Activated CD4-positive, alpha-beta T cell treated with anti-CD3 and anti-CD28 coated beads for 48 hours (primary cell): ENCODE measurements around the gene CCR6.

Source experiments
- DNase-seq: peaks from one replicate; pipeline ENCODE4 v3.0.0-alpha.2; 2020

Gene CCR6

DNA sequence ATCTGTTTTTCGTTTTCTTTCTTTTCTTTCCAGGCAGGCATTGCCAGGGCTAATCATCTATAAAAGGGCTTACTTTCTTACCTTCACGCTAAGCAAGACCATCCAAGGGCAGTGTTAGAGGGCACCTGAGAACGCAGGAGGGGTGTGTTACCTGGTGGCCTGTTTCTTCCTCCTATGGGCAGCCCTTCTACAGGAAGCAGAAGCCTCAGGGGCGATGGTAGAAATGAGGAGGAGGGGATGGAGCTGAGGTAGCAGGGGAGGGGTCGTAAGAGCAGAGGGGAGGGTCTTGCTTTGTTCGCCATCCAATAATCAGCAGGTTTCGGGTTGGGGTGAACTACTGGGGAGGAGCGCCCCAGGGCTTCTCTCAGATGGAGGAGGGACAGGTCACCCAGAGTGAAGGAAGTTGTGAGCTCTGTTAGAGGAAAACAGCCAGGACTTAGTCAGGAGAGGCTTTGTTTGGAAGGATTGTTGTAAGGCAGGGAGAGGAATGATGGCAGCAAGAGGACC is 1.5 kb upstream of the CCR6 start:
- no peak for DNase-seq

GRCh38 chr6:167122041-167122826 is 662 bp upstream of the CCR6 start:
- DNase-seq = no peak

GRCh38 chr6:167124753-167125152 is 1.9 kb downstream of the CCR6 start:
- DNase-seq = no peak

DNA sequence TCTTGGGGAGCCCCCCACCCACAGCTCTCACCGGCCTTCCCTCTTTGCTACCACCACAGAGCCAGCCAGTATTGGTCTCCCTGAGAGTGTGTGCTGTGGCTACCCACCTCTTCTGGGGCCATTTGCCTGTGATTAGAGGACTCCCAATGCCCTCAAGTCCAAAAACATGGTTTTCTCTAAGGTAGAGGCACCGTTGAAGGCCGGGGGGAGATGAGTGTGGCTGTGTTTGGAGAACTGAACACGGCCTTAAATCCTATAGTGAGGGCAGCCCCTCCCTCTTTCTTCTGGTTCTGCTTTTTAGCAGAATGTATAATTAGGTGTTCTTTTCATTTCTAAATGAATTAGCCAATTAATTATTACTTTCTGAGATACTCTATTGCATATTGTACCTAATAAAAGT is 2.5 kb downstream of the CCR6 start:
- no peak for DNase-seq

GRCh38 chr6:167125855-167126349 is 3.0 kb downstream of the CCR6 start:
- no peak for DNase-seq

- DNase-seq = no peak
Measured at GRCh38 chr6:167127785-167128531, 5.1 kb downstream of the CCR6 start.

GRCh38 chr6:167129159-167129558 is 6.3 kb downstream of the CCR6 start:
- DNase-seq = no peak

GRCh38 chr6:167129562-167129961 is 6.7 kb downstream of the CCR6 start:
- no peak for DNase-seq

DNA sequence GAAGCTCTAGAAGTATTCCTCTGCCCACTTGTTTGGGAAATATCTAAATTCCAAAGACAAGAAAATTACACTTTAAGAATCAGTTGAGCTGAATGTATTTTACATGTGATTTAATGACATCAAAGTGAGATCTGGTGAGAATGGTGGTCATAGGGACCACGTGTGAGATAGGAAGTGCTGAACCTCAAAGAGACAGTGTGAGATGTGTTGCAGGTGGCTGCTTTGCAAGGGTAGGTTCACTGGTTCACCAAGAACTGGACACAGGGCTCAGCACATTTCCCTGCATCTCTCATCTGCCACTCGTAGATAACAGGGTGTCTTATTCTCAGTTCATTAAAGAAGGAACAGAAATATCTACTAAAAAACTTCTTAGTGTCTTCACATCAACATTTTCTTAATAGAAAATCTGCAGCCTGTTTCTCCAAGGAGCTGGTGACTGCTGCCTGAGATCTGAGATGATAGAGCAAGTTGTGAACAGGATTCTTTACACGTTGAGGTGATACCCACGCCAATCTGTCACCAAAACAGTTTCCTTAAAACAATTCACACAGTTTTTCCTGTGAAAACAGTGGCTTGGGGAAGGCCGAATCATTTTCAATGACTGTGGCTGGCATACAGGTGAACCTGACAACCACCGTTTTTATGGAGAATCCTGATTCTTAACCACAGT is 7.2 kb downstream of the CCR6 start:
- no peak for DNase-seq

DNA sequence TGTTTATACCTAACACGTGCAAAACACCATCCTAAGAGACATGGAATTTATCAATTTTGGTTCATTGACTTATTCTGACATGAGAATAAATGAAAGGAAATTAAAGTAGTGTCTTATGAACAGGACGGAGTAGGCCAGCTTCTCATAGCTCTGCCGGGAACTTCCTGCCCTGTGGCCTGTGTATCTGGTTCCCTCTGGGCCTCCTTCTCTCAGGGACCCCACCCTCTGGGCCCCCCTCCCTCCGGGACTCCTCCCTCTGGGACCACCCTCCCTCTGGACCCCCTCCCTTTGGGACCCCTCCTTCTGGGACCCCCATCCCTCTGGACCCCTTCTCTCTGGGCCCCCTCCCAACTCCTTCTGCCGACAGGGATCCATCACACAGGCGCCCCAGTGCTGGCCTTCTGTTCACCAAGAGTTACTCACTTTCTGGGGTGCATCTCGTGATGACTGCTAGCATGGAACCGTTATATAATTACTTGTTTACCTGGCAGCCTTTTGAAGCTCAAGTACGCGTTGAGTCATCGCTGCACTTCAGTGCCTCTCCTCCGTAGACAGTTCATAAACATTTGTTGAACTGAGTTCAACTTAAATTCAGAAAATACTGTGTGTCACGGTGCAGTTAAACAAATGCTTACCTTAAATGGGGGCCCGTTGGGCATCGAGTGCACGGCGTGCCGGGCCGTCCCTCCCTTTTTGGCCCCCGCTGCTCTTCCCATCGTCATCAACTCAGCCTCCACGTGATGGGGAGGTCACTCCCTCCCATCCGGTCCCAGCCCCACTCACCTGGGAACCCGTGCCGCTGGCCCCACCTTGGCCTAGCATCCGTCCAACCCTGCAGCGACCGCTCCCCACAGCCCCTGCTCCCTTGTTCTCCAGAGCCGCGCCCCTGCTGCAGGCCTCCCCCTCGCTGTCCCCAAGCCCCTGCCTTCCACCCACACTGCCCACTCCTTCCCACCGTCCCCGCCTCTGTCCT is 8.1 kb downstream of the CCR6 start:
- DNase-seq = no peak

GRCh38 chr6:167134448-167135328 is 11.8 kb downstream of the CCR6 start:
- DNase-seq = no peak

GRCh38 chr6:167136376-167136775 is 13.5 kb downstream of the CCR6 start:
- DNase-seq = peak; percentile 32

DNA sequence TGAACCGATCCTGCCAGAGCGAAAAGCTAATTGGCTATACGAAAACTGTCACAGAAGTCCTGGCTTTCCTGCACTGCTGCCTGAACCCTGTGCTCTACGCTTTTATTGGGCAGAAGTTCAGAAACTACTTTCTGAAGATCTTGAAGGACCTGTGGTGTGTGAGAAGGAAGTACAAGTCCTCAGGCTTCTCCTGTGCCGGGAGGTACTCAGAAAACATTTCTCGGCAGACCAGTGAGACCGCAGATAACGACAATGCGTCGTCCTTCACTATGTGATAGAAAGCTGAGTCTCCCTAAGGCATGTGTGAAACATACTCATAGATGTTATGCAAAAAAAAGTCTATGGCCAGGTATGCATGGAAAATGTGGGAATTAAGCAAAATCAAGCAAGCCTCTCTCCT is 14.2 kb downstream of the CCR6 start:
- DNase-seq = no peak

- DNase-seq = no peak
Measured at GRCh38 chr6:167137881-167138280, 15.0 kb downstream of the CCR6 start.

- DNase-seq = no peak
Measured at GRCh38 chr6:167139761-167140160, 16.9 kb downstream of the CCR6 start.

GRCh38 chr6:167140589-167141474 is 17.9 kb downstream of the CCR6 start:
- no peak for DNase-seq

- DNase-seq = peak; percentile 61
Measured at GRCh38 chr6:167141667-167142432, 19.0 kb downstream of the CCR6 start.

GRCh38 chr6:167142433-167142761 is 19.5 kb downstream of the CCR6 start:
- DNase-seq = no peak

DNA sequence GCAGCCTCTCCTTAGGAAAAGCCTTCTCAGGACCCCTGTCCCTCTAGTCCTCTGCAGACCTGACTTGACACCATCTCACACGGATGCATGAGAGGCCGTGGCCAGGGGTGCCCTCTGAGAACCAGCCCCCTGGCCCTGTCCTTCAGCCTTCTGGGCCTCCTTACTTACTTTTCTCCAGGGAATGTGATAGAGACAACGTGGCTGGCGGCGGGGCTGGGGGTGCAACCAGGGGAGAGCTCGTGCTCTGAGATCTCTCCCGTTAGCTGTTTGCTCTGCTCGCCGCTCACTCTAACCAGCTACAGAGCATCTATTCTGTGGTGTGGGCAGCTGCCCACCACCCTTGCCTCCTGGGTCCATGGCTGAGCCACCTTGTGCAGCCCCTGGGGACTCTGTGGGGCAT is 20.1 kb downstream of the CCR6 start:
- no peak for DNase-seq
